ENCODE data around the gene ZBTB7C.
"Not testable (repeated sequence)": the region's sequence is repeated elsewhere in the genome, so short reads cannot be mapped to it uniquely, and the experiment has no call there.

ZBTB7C gene

DNA sequence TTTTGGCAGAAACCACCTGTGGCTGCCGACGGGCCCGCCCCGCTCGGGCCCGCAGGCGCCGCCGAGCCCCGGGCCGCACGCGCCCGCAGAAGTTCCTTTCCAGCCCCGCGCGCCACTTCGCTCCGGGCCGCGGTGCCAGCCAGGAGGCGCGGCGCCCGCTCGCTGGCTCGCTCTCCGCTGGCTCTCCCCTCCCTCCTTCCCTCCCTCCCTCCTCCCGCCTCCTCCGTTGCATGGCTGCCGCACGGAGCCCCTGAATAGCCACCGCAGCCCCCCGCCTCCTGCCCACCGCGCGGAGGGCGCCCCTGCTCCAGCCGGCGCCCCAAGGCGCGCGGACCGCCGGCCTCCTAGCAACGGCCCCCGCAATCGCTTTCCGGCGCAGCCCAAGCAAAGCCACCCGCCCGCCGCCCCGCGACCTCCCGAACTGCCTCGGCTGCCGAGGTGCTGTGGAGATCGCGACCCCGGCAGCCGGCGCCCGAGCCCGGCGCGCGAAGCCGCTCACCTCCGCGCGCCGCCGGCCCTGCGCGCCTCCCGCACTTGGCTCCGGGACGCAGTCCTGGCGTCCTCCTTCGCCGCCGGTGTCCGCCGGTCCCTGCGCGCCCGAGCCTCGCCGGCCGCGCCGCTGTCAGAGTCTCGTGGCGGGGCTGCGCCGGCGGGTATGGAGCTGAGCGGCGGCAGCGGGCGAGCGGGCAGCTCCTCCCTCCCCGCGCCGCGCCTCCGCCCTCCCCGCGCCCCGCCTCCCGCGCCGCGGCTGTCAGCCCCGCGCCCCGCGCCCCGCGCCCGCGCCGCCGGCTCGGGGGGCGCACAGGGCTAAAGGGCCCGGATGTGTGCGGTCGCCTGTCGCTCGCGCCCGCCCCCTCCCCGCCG, at the start of gene ZBTB7C:
ZBTB7C (minus strand) TSS at position 657 of the 864 bp plus-strand sequence.
- peak; percentile 28 to 30 for ATAC-seq

DNA sequence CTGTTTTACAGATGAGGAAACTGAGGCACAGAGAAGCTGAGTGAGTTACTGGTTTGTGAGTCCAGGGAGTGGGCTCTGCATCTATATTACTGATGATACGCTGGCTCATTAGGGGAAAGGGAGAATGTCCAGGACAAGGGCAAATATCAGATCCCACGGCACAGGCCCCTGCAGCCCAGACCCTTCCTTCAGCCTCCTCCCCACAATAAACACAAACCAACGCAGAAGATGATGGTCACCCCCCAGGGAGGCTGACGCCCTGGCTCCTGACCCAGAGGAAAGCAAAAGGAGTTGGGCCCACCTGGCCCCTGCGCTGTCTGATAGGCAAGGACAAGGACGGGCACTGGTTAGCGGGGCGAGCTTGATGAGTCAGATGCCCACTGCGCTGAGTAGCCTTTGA, 47.7 kb upstream of the ZBTB7C start:
- ATAC-seq = no peak

DNA sequence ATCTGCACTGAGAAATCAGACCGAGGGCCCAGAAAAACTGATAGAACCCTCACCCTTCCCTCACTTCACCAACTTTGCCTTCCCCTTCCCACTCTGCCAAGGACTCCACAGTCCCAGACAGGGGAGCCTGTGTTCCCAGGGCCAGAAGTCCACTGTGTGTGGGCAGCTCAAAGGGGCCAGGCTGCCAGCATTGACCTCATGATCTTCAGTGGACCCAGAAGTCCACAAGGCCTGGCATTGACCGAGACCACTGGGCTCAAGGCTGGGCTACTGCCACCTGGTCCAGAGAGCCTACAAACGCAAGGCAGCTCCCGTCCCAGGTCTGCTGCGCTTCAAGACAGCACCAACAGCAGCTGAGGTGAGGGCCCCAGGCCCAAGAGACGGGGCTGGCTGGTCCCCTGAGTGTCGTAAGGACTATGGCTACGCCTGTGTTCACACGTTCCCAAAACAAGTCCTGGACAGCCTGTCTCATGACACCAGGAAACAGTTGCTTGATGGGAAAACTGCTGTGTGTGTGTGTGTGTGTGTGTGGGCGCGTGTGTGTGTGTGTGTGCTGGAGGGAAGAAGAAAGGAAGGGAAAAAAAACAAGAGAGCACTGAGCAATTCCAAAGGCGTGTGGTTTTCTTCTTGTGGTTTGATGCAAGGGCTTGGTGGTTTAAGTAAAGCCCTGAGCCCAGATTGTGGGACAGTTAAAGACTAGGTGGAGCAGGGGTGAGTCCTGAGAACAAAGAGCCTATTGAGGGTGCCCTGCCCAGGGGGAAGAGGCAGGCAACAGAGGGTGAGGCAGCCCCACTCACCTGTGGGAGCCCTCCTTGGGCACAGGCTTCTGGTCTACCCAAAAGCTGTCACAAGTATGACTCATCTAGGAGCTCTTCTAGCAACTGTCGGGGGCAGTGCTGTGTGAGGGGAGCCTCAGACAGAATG, 46.6 kb upstream of the ZBTB7C start:
- peak; percentile 51 to 59 for ATAC-seq

DNA sequence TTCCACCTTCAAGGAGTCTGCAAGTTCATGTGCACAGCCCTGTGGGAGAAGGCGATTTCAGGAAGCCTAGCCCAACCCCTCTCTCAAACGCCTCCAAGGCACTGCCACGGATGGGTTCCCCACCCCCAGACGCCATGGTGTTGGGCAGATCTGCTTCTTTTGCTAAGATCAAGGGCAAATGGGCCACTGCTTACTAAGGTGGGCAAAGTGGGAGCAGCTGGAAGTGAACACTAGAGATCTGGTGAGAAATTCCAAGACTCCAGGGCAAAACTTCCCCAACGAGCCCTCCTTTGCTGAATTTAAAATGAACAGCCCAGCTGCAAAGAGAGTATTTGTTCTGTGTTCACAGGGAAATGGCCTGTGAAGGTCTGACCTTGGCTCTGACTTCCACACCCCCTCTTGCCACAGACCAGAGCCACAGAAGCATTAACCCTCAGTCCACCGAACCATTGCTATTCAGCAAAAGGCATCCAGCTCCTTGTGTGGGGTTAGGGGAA, 45.1 kb upstream of the ZBTB7C start:
- no peak for ATAC-seq

DNA sequence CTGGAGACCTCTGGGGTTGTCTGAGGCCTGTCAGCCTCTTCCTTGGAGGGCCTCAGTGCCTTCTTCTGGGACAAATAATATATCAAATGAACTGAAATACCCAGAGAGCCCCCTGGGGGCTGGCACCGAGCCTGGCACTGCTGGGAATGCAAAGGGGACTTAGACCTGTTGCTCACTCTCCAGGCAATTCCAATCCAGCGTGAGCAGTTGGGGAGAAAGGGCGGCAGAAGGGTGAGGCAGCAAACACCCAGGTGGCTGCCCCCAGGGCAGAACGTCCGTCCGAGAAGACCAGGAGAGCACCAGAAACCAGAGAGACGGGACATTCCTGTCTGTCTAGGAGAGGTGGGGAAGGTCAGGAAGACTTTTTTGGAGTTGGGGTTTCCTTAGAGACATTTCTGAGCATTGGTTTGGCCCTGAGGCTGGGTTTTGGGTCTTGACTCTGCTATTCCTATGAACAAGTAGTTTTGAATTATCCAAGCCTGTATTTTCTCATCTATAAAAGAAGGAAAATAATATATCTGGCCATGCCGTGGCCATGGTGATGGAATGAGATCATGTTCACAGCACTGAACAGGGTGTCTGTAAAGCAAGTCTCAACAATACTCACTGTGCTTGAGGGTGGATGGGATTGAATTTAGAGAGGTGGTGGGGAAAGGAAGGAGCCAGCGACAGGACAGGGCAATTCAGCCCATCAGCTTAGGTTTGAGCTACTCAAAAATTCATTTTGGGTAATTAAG, 44.3 kb upstream of the ZBTB7C start:
- ATAC-seq = no peak

DNA sequence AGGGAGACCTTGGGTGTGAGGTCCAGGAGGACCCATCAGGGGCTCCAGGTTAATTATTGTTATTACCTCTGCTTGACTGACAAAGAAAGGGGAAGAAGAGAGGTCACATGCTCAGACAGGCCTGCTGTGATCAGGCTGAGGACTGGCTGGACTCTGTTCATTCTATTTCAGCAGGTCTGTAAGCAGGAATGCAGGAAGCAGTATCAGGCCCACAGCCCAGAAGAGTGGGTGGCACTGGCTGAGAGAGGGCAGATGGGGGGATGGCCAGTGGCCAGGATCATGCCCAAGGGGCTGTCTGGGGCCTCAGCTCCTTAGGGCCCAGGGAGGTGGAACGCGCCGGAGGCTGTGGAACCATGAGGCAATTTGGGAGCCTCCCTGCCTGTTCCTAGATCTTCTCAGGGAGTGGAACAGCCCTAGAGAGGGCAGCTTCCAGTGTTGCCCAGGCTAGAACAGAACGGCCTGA, 43.7 kb upstream of the ZBTB7C start:
- no peak for ATAC-seq

DNA sequence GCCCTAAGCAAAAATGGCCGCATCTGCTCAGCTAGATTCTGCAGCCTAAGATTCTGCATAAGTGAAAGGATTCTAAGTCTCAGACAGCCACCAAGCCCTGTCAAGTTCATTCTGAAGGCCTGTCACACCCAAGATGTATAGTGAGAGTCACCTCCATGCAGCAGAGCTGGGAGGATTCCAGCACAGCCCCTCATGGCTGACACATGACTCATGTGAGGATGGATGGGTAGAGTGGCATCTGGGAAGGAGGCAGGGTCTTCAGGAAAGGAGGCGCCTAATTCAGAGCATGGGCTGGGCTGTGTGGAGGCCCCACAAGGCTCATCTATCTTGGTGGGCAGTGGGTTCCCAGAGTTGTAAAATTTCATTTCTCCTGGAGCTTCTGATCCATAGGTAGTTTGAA, 41.5 kb upstream of the ZBTB7C start:
- ATAC-seq = no peak

DNA sequence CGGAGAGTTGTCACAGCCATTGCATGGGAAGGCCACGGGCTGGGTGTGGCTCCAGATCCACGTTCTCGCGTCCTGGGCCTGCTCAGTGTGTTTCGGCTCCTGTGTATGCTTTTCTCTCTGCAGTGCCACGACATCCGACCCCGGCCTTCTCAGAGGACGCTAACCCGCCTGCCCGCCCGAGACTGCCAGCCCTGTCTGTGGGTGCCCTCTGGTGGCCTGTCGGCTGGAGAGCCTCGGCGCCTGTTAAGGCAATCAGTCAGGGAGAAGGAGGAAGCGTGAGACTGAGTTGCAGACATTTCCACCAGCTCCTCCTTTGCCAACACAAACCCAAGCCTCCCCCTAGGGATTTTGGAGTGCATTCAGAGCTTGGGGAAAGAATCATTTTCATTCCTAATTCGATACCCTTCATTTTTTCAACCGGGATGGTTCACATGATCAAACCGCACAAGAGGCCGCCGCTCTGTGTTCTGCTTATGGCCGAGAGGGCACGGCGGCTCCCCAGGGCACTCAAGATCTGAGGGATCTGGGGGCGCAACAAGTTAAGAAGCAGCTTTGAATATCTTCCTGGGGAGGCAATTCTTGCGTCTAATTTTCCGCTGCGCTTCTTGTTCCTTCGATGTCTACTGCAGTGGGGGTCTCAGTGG, 37.5 kb upstream of the ZBTB7C start:
- ATAC-seq = peak; percentile 54 to 66

DNA sequence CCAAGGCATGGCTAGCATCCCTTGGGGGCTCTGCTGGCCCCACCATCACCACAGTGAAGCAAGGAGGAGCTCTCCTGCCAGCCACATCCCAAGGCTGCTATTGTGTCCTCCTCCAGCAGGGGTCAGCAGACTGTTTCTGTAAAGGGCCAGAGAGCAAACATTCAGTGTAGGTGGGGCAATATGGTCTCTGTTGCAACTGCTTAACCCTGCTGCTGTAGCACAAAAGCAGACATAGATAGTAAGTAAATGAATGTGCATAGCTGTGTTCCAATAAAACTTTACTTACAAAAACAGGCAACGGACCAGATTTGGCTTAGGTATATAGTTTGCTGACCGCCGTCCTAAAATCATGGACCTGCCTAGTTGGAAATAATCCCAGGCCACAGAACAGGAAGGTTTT, 36.4 kb upstream of the ZBTB7C start:
- ATAC-seq = peak; percentile 53 to 58

DNA sequence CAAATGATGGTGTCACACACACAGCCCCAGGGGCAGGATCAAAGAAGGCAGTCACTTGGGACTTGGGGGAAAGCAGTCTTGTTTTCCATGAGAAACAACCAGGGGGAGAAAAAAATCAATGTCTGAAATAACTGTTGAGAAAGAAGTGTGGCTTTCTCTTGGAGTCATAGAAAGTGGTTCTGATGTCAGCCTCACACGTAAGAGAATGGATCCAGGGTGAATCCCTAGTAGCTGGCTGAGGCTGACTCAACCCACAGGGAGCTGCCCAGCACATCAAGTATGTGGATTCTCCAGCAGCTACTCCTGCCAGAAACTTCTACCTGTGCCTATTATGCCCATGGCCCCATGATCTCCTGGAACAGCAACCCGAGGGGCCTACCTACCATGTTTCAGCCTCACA, 33.6 kb upstream of the ZBTB7C start:
- ATAC-seq = no peak

DNA sequence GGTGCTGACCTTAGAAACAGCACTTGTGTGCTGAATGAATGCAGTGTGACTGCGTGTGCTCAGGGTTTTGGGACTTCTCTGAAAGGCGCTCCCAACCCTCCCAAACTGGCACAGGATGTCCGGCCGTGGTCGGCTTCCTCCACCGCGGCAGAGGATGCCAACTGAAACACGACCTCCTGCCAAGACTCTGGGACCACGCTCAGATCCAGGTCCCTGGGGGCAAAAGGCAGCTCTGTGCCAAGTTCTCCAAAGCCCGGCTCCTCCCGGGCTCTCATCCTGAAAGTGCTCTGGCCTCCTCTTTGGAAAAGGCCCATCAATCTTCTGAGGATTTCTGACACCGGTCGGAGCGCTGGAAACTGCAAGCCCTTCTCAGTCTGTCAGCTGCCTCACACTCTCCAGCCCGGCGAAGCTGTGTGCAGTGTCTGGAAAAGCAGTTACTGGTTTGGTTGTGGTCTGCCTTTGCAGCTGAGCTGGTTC, 32.3 kb upstream of the ZBTB7C start:
- ATAC-seq = no peak

DNA sequence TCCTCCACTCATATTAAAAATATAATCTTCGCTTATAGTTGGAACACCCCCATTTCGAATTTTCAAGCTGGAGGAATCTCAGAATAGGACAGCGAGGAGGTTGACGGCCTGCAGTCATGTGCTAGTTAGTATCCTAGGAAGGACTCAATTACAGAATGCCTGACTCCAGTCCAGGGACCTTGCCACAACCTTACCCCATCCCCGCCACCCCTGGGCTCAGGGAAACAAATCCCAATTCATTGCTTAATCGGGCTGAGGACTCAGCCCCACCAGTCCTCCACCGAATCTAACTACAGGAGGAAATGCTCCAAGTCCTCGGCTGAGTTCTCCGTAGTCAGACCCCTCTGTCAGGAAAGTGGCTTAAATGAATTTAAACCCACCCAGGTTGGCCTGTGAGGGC, 31.7 kb upstream of the ZBTB7C start:
- ATAC-seq = no peak

DNA sequence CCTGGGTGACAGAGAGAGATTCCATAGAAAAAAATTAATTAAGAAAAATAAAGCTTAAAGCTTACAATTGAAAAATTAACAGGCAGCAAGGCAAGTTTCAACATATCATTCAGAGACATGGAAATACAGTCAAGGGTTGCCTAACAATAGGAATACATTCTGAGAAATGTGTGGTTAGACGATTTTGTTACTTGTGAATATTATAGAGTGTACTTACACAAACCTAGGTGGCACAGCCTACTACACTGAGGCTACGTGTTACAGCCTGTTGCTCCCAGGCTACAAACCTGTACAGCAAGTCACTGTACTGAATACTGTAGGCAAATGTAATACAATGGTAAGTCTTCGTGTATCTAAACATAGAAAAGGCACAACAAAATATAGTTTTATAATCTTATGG, 27.7 kb upstream of the ZBTB7C start:
- ATAC-seq = no peak

DNA sequence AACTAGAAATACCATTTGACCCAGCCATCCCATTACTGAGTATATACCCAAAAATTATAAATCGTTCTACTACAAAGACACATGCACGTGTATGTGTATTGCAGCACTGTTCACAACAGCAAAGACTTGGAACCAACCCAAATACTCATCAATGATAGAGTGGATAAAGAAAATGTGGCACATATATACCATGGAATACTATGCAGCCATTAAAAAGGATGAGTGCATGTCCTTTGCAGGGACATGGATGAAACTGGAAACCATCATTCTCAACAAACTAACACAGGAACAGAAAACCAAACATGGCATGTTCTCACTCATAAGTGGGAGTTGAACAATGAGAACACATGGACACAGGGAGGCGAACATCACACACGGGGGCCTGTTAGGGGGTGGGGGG, 25.2 kb upstream of the ZBTB7C start:
- not testable (repeated sequence) for ATAC-seq

DNA sequence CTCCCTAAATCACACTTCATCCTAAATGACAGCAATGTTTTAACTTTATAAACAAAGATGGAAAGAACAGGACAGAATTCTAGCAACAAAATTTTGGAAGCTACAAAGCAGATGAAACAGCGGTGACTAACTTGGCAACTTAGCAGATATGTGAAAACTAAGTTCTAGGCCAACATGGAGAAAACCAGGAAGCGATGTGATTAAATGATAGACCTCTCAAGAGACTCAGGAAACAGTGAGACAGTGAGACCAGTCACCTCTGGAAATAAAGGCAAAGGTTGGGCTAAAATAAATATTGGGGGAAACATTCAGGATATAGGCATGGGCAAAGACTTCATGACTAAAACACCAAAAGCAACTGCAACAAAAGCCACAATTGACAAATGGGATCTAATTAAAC, 24.4 kb upstream of the ZBTB7C start:
- ATAC-seq = no peak

DNA sequence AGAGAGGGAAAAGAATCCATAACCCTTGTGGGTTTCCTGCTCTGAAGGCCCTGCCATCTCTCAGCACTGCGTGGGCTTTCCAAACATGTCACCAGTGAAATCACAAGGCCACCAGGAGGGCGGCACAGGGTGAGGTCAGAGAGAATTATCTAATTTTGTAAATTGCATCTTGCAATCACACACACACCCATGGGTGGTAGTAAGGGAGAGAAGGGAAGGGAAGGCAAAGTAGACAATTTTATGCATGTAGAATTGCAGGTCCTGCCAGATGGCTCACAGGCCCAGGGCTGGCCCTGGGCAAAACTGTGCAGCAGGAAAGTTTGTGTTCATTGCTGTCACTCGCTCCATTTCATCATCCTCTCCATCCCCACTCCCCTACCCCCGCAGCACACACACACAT, 21.0 kb upstream of the ZBTB7C start:
- no peak for ATAC-seq

DNA sequence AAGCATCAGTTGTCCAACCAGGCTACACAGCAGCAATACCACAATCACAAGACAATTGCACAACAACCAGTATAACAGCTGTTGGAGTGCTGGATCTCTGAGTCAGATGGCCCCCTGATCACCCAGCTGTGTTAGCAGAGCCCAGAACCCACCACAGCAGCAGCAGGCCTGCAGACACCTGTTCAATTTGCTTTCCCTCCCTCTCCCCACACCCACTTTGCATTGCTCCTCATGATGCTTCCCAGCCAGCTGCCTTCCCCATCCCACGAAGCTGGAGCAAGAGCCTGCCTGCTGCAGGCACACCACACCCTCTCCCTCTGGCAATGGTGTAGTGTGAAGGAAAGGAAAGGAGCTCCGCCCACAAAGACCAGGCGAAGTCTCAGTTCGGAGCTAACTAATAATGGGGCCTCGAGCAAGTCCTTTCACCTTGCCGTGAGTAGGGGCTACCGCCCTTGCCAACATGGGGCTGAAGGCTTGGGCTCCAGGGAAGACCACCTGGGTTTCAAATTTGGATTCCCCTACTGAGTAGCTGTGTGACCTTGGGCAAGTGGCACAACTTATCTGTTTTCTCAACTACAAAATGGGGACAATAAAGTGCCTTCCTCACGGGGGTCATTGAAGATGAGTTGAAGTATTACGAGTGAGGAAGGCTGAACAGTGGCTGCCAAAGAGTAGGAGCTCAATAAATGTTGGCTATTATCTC, 19.4 kb upstream of the ZBTB7C start:
- no peak for ATAC-seq

DNA sequence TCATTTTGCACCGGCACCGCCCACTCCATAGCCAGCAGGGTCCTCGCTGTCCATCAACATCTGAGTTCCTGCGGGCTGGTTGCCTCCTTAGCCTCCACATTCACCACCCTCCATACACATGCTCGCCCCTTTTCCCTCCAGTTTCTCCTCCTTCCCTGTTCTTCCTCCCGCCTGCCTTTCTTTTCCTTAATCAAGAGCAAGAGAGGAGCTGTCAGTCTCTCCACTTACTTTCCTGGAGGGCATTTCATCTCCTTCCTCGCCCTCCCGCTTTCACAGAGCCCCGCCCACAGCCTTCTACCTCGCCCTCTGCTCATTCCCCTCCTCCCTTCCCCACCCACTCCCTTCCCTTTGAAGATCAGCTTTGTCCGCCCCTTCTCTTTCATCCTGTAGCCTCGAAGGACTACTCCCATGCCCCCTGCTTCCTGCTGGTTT, 13.8 kb upstream of the ZBTB7C start:
- no peak for ATAC-seq

DNA sequence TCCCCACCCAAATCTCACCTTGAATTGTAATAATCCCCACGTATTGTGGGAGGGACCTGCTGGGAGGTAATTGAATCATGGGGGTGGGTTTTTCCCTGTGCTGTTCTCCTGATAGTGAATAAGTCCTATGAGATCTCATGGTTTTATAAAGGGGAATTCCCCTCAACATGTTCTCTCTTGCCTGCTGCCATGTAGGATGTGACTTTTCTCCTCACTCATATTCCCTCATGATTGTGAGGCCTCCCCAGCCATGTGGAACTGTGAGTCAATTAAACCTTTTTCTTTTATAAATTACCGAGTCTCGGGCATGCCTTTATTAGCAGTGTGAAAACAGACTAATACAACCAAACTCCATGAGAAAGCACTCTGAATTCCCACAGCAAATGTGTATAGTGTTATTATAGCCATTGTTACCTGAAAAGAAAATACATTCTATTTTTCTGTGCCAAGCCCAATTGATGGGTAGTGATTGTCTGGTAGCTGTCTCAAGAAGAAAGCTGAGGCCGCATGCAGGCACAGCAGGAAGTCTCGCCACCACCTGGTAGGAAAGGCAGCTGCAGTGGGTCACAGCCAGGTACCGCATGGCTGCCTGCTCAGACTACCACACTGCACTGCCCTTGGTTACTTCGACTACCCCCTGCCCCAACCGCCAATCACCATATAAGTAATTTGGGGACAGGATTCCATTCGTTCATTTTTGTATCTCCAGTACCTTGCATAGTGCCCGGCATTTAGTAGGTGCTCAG, 10.3 kb upstream of the ZBTB7C start:
- ATAC-seq = no peak

DNA sequence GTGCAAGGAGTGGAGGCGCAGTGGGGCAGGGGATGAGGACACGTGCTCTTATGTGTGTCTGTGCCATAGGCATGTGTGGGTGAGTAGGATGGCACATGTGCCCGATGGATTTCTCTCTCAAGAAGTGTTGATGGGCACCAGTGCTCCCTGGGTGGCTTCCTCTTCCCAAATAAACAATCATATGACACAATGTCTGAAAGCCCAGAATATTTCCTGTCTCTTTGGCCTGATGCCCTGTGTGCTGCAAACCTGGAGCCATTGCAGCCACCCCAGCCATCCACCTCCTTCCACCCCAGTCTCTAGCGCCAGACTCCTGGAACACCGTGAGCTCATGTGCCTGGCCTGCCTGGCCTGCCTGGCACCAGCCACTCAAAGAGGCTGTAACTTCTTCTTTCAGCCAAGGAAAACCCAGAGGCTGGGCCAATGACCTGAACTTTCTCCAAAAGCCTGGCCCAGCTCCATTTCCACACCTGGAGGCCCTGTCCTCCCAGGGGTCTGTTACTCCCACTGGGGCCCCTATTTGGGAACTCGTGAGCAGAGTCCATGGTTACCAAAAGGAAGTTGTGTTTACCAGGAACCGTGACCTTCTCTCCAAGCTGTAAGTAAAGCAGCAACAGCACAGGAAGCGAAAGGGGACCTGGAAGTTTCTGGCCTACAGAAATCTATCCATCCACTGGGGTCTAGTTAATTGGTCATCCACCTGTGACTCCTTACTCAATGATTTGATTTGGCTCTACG, 9.5 kb upstream of the ZBTB7C start:
- ATAC-seq = no peak

Measured in activated CD4-positive, CD25-positive, alpha-beta regulatory T cell treated with anti-CD3 and anti-CD28 coated beads, Interleukin-2, amount 50 U/mL, for 24 hours (primary cell).